ENCODE measurements around the gene CDCA4. TPM values are rescaled to one million over a fixed set of nuclear protein-coding genes. Genes with fewer than 3 reads are reported as not detected.

The CDCA4 gene
- polyA plus RNA-seq, 2 of the 4 experiments (the other 2 are of a cell fraction), result 24.2 to 26.9 TPM

DNA sequence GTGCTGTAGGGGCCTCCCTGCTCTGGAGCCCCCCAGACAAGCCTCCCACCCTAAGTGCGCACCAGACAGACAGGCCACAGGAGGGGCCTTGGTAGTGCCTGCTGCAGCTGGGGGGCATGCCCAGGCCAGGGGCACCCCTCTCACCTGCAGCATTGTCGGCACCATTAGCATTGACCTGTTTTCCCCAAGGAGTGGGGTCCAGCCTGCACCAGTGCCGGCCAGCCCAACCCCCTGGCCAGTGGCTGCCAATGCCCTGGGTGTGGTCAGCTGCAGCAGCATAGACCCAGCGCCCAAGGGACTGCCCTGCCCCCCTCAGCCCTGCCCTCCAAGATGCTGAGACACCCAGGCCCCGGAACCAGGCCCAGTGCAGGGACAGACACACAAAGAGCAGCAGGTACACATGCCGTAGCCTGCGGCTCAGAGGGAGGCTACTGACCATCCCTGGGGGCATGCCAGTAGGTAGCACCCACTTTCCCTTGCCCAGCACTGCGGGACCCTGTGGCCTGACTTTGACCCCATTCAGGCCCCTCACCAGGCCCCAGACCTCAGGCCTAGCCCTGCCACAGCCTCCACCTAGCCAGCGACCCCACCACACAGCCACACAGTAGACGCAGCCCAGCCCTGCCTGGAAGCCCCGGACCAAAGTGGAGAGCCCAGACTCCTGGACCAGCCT, 43.7 kb downstream of the CDCA4 start:
- ATAC-seq (no peak; a peak in 1 of 6 replicates), DNase-seq (ENCODE audit: low read depth in 1 of 2, low spot score in 1 of 2) (peak in 1 of 2 experiments; percentile 61), FAIRE-seq (no peak)
- no peak for TF ChIP-seq CHD4 (IDR thresholded peaks at IDR 0.05; ENCODE audit: borderline replicate concordance)
- TF ChIP-seq, protein P1, sequence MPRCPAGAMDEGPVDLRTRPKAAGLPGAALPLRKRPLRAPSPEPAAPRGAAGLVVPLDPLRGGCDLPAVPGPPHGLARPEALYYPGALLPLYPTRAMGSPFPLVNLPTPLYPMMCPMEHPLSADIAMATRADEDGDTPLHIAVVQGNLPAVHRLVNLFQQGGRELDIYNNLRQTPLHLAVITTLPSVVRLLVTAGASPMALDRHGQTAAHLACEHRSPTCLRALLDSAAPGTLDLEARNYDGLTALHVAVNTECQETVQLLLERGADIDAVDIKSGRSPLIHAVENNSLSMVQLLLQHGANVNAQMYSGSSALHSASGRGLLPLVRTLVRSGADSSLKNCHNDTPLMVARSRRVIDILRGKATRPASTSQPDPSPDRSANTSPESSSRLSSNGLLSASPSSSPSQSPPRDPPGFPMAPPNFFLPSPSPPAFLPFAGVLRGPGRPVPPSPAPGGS (IDR thresholded peaks at IDR 0.05), result no peak
- TF ChIP-seq EHMT2 (IDR thresholded peaks at IDR 0.05; ENCODE audit: low read depth), result no peak
- peak; percentile 30; the same call in 1 of the 2 replicates for TF ChIP-seq POLR2A (IDR thresholded peaks at IDR 0.05; ENCODE audit: low read length)
- no peak for TF ChIP-seq POLR2AphosphoS2 (conservative IDR thresholded peaks at IDR 0.05; ENCODE audit: low read length)
- TF ChIP-seq MAX (IDR thresholded peaks at IDR 0.05), result 0 out of 2 replicates have a peak, but pooled peaks have one; percentile 13
- ChIA-PET CTCF (interaction anchor here (0.6 to 6.6 kb wide), 20 partner anchors 7 to 129 kb away, joined by 3 to 235 read pairs (median 8); partner anchors contain the start of genes CDCA4, CEP170B and CLBA1), POLR2A (no interaction called here)
- H3K4me1 ChIP-seq, result peaks cover 75% of the 10 kb centered on the region
- H3K27ac ChIP-seq, result peak overlapping the region; percentile 97 to 99
- no peaks in the 10 kb centered on the region for H3K9me3 ChIP-seq
- peak overlapping the region; percentile 63 for H3K4me3 ChIP-seq
- peak overlapping the region; percentile 97 for H3K4me2 ChIP-seq
- WGBS (ENCODE audit: missing lambda C conversion rate), result 29% methylated on average over 5 of the region's 11 CpGs

GRCh38 chr14:104976198-104977007, 44.5 kb downstream of the CDCA4 start:
- WGBS (ENCODE audit: missing lambda C conversion rate), result 23% methylated on average over 15 of the region's 21 CpGs
- peaks cover 81% of the 10 kb centered on the region for H3K4me1 ChIP-seq
- no peaks in the 10 kb centered on the region for H3K9me3 ChIP-seq
- peak overlapping the region; percentile 63 for H3K4me3 ChIP-seq
- peak overlapping the region; percentile 97 for H3K4me2 ChIP-seq
- POLR2A ChIA-PET, result interaction anchor here (1.0 kb wide), 1 partner anchor 70 kb away, joined by 4 read pairs; no protein-coding TSS in a partner anchor
- ATAC-seq (peak in 1 of 2 experiments; percentile 56; a peak in 3 of 6 replicates), DNase-seq (ENCODE audit: low read depth in 1 of 2, low spot score in 1 of 2) (peak; percentile 64 to 90), FAIRE-seq (no peak)
- CTCF ChIA-PET, result interaction anchor here (0.6 to 6.6 kb wide), 37 partner anchors 8 to 513 kb away, joined by 3 to 235 read pairs (median 5); partner anchors contain the start of genes CDCA4, CEP170B and CLBA1
- H3K27ac ChIP-seq, result peak overlapping the region; percentile 97 to 99
- TF ChIP-seq PHF8 (IDR thresholded peaks at IDR 0.05; ENCODE audit: borderline replicate concordance, low read depth), result no peak
- TF ChIP-seq FOSB (CRISPR knock-in tag; IDR thresholded peaks at IDR 0.05), result no peak
- TF ChIP-seq SMC3 (IDR thresholded peaks at IDR 0.05), result peak; percentile 96
- no peak for TF ChIP-seq EHMT2 (IDR thresholded peaks at IDR 0.05; ENCODE audit: low read depth)
- peak in 1 of 2 experiments; percentile 28; a peak in 1 of 5 replicates for TF ChIP-seq JUN (IDR thresholded peaks at IDR 0.05)
- TF ChIP-seq CTCF (IDR thresholded peaks at IDR 0.05), result peak; percentile 91
- peak; percentile 87 to 92 for TF ChIP-seq RAD21 (conservative IDR thresholded peaks at IDR 0.05 in 1 of 2, IDR thresholded peaks at IDR 0.05 in 1 of 2)
- TF ChIP-seq KDM1A (IDR thresholded peaks at IDR 0.05; ENCODE audit: low read depth), result no peak
- 0 out of 2 replicates have a peak, but pooled peaks have one; percentile 21 for TF ChIP-seq POLR2A (IDR thresholded peaks at IDR 0.05; ENCODE audit: low read length)
- TF ChIP-seq MYC (IDR thresholded peaks at IDR 0.05; ENCODE audit: borderline replicate concordance, low read length), result no peak
- TF ChIP-seq MAX (IDR thresholded peaks at IDR 0.05), result peak; percentile 59
- TF ChIP-seq GATA3 (IDR thresholded peaks at IDR 0.05; ENCODE audit: borderline replicate concordance), result no peak
- TF ChIP-seq EP300 (IDR thresholded peaks at IDR 0.05), result no peak
- TF ChIP-seq, protein P2, sequence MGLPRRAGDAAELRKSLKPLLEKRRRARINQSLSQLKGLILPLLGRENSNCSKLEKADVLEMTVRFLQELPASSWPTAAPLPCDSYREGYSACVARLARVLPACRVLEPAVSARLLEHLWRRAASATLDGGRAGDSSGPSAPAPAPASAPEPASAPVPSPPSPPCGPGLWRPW (IDR thresholded peaks at IDR 0.05), result no peak

Measured in A549 (cell line).